ENCODE results near the gene RSBN1.

GRCh38 chr1:113769601-113769970 lies 42.7 kb downstream of the RSBN1 start:
- TF ChIP-seq PRDM10 (tag by site-specific recombination; IDR thresholded peaks at IDR 0.05) (no peak), BCL11A (tag by site-specific recombination; IDR thresholded peaks at IDR 0.05; ENCODE audit: low read depth) (no peak), PBX3 (CRISPR knock-in tag; IDR thresholded peaks at IDR 0.05) (no peak), ZBTB48 (tag by site-specific recombination; IDR thresholded peaks at IDR 0.05) (no peak), ZNF175 (tag by site-specific recombination; IDR thresholded peaks at IDR 0.05) (no peak), ZNF449 (tag by site-specific recombination; IDR thresholded peaks at IDR 0.05) (no peak), ZNF280C (tag by site-specific recombination; IDR thresholded peaks at IDR 0.05) (no peak), ZNF18 (tag by site-specific recombination; IDR thresholded peaks at IDR 0.05) (no peak), ZBTB8A (tag by site-specific recombination; IDR thresholded peaks at IDR 0.05) (no peak), ZBTB7A (tag by site-specific recombination; IDR thresholded peaks at IDR 0.05; ENCODE audit: low read depth) (no peak), KLF16 (tag by site-specific recombination; IDR thresholded peaks at IDR 0.05) (no peak), CTCF (tag by site-specific recombination; IDR thresholded peaks at IDR 0.05) (no peak)

Data from HEK293 (cell line).